HG02610 (cell line): ENCODE results near the gene ATF4.
"Not testable (repeated sequence)": the region's sequence is repeated elsewhere in the genome, so short reads cannot be mapped to it uniquely, and the experiment has no call there.

Experiments used
- ATAC-seq: cut with Tn5 transposase; IDR thresholded peaks from one replicate; pipeline ENCODE4 v1.9.1; 2021; ENCODE audit warnings: mild to moderate bottlenecking, moderate library complexity; ENCODE audit not compliant: unreplicated experiment

Gene ATF4

DNA sequence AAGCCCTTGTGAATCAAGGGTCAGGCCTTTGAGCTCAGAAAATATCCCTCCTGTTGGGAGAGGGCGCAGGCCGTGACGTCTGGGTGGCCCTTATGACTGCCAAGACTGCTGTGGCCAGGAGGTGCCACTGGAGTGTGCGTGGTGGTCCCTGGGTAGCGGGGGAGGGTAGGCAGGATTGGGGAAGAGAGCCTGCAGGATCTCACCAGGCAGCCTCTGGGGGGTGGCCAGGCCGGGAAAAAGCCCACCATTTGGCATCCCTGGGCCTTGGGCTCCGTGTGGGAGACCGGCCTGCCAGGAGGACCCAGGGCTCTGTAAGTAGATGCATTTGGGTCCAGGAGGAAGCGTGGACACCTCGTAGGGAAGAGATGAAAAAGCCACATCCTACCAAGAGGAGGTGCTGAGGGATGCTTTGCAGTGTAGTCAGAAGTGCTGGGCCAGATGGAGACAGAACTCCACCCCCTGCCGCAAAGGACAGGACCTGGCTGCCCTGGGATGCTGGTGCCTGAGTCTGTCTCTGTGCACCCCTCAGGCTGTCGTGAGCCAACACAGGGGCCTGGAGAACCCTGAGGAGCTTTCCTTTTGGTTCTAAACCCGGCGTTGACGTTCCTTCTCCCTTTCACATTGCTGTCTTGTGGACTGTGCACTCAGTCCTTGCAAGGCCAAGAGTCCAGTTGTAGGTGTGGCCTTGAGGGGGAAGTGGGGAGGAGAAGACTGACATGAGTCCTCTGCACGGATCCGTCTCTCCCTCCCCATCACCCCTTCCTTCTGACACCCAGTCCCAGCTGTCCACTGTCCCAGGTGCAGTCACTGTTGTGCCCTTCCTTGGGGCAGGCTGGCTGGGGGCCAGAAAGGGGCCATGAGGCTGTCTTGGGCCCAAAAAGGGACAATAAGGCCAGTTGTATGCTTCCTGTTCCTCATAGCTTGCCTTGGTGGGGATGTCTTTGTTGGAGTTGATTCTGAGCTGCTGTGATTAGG lies 31.0 kb upstream of the ATF4 start:
- no peak for ATAC-seq

DNA sequence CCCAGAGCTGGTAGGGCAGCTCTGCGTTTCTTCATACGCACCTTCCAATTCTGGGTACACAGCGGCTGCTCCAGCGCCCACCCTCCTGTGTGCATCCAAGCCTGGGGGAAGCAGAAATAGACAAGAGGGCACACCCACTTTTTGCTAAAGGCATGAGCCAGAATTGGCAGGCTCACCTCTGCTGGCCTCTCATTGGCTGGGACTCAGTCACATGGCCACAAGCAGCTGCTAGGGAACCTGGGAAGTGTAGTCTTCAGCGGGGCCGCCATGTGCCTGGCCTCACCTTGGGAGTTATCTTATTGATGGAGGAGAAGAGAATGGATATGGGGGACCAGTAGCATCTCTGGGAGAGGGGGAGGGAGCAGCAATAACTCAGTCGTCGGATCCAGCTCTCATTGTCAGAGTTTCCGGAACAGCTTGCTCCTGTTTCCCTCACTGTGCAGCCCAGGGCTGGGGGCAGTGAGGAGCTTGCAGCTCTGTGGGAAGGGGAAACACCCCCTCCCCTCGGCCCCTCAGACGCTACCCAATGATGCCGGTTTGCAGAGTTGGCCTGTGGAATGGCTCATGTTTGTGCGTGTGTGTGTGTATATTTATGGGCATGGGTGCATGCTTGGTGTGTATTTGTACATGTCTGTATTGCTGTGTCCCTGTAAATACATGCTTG lies 30.1 kb upstream of the ATF4 start:
- ATAC-seq: no peak

DNA sequence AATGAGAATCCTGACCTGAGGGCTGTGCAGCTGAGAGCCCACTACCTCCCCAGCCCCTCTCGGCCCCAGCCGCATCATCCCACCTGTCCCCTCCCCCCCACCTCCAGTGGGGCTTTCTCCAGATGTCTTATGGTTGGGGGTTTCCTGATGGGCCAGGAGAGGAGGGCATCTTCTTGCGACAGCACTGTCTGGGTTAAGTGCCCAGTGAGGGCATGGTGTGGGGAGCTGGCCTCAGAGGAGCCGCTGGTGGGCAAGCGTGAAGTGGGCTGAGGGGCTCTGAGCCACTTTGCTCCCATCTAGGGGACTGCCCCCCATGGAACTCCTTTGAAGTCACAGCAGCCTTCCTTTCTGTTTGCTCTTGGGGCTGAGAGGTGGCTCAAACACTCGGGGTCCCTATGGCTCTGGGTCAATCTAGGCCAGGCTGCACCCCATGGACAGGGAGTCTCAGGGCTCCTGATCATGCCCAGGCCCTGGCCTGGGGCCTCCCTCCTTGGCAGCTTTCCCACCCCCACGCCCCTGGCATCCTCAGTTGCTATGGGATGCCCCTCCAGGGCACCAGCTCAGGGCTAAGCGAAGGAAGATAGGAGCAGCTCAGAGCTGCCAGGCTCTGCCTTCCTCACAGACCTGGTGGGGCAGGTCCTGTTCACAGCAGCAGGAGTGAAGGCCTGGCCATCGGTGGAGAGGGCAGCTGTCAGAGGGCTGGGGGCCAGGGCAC lies 29.2 kb upstream of the ATF4 start:
- ATAC-seq: no peak

DNA sequence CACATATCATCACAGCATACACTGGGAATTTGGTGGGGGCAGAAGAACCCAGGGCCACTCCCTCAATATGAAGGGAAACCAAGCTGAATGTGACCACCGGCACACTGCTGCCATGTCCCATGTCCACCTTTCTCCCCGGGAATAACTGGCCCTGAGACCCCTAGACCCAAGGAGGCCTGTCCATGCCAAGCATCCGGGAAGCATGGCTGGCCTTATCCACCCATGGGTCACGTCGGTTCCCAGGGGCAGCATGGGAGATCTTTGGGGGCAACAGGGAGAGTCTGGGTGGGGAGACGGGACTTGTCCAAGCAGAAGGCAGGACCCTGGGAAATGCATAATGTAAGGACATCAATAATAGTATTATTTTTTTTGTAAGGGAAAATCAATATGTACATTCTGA lies 28.7 kb upstream of the ATF4 start:
- no peak for ATAC-seq

DNA sequence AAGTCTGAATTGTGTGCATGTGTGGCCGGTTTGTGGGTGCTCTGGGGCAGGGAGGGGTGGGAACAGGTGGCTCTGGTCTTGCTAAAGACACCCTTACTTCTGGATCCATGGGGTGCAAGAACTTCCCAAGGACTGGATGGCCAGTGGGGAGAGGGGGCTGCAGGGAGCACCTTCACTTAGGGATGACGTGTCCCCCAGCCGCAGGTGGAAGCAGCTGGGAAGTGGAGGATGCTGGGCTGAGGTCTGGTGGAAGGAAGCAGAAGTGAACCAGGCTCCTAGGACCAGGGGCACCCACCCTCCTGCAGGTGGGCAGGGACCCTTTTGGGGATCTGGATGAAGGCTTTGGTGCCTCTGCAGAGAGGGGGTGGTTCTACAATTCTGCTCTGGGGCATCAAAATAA lies 28.2 kb upstream of the ATF4 start:
- no peak for ATAC-seq

DNA sequence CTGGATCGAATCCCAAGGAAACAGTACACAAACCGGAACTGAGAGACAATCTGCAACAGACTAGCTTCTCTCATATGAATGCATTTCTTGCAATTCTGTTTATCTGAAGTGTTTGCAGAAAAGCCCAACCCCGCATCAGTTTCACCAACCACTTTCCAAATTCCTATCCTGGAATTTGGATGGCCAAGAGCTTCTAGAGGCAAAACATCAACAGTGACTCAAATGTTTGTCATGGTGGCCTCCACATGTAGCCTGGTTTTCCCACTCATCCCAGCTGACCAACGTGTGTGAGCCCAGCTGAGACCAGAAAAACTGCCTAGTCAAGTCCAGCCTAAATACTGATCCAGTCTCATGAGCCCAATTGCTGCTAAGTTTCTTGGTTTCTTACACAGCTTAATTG lies 26.6 kb upstream of the ATF4 start:
- no peak for ATAC-seq

DNA sequence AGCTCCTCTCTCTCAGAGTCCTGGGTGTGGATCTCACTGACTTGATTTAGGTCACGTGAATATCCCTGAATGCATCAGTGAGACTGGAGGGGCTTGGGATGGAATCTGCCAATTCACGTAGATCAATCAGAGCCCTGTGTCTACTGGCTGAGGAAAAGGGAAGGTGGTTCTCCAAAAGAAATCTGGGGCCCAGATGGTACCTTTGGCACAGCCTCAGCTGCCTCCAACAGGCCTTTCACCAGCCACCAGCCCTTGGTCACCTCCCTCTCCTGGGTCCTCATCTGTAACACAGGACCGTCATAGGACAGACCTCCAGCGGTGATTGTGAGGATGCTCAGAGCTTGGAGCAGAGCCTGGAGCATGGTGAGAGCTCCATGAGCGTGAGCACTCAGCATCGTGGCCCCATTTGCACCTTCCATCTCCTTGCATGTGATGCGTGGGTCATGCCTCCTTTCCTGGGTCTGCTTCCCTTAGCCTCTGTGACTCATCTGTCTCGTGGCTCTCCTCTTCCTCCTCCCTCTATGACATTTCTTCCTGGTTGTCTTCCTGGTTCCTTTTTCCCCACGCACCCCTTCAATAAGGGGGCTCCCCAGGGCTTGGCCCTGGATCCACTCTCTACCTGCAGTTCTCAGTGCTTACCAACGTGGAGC lies 25.8 kb upstream of the ATF4 start:
- ATAC-seq: no peak

DNA sequence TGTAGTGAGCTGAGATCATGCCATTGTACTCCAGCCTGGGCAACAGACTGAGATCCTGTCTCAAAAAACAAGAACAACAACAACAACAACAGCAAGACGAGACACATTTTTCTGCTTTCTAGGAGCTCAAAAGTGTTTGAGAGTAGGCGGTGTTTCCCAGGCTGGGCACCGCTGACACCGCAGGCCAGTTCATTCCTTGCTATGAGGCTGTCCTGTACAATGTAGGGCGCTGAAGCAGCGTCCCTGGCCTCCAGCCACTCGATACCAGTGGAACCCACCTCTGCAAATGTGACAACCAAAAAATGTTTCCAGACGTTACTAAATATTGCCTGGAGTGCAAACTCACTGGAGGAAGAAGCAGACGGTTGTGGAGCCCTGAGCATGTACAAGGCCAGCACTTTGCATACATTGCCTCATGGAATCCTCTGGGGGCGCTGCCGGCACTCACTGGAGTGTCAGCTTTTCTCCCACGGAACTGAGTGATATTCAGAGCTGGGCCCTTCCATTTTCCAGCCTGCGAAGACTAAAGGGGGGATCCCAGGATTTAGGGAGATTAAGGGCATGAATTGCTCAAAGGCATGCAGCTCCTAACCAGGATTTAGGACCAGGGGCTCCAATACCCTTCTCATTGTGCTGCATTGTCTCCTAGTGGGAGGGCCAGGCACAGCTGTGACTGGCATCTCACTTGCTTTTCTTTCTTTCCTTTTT lies 24.1 kb upstream of the ATF4 start:
- peak; percentile 53 for ATAC-seq

DNA sequence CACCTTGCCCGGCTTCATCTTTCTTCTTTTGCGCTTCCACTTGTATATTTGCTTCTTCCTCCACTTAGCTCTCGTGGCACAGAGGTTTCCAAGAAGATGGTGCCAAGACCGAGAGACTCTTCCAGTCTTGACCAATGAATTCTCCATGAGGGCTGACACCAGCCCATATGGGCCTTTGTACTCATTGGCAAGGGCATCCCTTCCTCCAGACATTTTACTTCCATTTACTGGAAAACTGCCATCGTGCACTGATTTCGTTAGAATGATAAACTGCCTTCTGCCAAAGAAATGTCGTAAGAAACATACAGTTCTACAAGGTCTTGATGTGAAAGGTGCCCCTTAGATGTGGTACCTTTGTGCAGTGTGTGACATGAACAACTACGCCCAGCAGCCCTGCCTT lies 22.9 kb upstream of the ATF4 start:
- ATAC-seq: no peak

DNA sequence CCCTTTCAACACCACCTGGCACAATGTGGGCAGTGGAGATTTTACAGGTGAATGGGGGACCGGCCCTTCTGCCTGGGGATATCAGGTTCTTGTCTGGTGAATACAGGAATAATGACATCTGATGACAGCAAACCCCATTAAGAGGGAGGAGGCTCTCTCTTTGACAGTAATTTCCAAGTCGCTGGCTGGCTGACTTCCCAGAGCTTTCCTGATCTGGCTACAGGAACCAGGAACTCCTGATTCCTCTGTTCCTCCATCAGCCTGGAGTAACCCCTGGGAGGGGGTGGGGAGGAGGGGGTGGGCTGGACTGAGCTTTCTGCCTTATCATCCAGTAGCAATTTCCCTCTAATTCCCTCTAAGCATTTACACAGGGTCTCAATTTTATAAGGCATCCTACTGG lies 22.0 kb upstream of the ATF4 start:
- no peak for ATAC-seq

DNA sequence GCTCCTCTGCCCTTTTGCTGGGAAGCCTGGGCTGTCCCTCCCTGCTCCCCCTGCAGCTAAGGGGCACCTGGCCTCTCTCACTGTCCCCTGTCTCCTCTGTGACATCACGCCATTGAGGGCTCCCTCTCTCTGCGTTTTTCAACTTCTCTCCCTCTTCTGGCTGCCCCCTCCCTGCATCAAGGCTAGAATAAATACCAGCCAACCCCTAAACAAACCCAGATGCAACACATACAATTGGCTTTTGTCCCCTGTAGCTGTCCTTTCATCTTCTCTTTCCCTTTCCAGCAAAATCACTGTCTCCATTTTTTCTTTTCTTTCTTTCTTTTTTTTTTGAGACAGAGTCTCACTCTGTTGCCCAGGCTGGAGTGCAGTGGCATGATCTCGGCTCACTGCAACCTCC lies 21.6 kb upstream of the ATF4 start:
- no peak for ATAC-seq

DNA sequence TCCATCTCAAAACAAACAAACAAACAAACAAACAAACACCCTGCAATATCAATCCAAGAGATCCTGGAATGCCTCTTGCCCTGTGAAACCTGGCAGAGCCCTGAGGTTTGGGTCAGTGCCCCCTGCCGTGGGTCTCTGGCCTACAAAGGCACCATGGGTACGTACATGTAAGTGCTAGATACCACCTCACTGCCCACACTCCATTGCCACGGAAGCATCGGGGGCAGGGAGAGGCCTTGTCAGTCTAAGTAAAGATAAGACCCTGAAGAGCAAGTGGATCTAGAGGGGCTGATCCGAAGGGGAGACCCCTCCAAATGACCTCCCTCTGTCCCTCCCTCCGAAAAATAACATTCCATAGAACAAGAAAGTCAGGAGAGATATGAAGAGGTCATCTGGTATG lies 20.3 kb upstream of the ATF4 start:
- no peak for ATAC-seq

DNA sequence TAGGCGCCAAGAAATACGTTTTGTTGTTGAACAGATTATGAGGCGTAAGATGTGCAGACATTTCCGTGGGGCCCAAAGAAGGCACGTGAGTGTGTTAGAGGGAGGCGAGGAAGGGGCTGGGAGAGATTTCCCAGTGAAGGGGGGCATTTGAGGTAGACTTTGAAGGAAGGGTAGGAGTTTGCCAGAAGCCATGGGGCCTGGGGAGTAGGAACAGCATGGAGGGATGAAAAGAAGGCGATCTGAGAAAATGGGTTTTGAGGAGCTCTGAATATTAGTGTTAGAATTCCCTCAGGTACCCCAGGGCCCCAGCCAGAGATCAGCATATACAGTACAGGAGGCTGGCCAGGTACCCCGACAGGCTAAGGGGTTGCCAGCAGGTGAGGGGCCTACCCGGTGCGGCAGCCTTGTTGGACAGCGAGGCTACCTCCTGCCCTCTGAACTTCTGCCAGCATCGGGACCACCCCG lies 18.7 kb upstream of the ATF4 start:
- no peak for ATAC-seq

DNA sequence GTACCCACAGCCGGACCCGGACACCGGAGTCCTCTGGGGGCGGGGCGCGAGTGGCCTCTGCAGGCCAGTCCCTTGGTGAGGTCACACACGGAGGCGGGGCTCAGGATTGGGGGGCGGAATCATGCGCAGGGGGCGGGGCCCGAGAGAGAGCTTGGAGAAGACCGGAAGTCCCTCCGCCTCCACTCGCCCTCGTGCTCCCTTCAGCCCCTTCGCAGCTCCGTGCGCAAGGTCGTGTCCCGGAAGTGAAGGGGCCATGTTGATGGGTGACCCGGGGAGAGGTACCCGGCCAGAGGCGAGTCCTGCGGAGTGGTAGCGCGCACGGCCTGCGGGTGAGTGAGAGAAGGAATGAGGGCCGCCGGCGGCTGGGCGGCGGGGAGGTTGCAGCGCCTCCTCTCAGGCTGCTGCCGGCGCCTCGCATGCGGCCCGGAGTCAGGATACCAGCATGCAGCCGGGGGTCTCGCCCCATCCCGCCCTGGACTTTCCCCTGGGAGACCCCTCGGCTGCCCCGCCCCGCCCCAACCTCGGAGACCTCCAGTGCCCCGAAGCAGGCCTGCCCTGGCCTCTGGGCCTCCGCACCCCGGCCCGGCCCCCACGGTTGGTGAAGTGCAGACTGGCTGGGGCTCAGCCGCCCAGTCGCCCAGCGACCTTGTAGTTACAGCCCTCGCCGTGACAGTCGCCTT lies 18.1 kb upstream of the ATF4 start, which contains the start of gene MIEF1:
MIEF1 (plus strand) TSS at position 182 of the 680 bp plus-strand sequence. CDS start 9,005 bp downstream, outside the sequence.
- peak; percentile 87 for ATAC-seq

DNA sequence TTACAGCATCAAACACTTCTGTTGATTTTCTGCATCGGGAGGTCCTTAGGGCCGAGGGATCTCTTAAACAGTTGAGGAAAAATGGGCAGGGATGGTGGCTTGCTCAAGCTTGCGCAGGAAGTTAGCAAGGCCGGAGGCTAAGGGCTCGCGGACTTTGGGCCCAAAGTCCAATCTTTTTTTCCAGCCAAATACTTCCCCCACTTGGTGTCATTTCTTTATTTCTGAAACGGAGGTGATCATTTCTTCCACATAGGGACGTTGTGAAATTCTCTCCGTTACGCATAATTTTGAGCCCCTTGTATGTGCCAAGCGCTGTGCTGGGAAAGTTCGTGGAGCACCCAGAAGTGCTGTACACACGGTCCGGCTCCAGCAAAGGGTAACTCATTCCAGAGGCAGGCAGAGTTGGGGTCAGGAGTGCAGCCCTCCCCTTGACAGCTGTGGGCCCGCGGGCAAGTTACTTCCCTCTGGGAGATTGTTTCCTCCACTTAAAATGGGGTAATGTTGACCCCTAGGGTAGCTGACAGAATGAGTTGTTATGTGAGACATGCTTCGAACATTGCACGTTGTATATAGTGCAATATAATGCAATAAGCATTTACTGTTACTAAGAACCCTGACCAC lies 17.5 kb upstream of the ATF4 start:
- no peak for ATAC-seq

DNA sequence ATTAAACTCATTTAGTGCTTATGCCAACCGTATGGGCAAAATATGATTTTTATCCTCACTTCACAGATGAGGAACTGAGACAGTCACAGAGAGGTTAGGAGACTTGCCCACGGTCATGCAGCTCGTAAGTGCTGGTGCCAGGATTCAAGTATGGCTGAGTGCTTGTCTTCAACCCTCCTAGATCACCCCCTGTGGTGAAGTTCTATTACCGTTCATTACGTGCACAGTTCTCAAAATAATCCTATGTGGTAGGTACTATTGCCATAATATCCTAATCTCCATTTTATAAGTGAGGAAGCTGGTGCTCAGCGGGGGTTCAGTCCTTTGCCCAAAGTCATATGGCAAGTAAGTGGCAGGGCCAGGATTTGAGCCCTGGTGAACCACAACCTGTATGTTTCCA lies 16.7 kb upstream of the ATF4 start:
- ATAC-seq: no peak

DNA sequence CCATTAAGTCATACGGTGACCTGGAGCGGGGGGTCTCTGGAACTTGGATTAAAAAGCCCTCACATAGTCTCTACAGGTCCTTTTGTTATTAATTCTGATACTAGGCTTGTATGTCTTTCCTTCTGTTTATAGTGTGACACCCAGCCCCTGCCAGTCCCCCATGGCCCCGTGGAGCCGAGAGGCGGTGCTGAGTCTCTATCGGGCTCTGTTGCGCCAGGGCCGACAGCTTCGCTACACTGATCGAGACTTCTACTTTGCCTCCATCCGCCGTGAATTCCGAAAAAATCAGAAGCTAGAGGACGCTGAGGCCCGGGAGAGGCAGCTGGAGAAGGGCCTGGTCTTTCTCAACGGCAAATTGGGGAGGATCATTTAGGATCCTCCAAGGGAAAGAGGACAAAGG lies 16.3 kb upstream of the ATF4 start:
- ATAC-seq: no peak

DNA sequence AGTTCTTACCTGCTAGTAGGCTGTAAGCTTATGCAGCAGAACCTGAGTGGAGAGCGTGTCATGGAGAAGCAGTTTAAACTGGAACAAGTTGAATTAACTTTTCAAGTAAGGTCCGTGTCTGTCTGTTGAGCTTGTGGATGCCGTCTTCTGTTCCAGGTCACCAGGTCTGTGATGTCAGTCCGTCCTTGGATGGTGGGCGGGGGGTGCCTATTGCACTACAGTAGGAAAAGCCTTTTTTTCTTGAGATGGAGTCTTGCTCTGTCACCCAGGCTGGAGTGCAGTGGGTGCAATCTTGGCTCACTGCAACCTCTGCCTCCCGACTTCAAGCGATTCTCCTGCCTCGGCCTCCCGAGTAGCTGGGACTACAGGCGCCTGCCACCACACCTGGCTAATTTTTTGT lies 13.3 kb upstream of the ATF4 start:
- ATAC-seq: not testable (repeated sequence)

DNA sequence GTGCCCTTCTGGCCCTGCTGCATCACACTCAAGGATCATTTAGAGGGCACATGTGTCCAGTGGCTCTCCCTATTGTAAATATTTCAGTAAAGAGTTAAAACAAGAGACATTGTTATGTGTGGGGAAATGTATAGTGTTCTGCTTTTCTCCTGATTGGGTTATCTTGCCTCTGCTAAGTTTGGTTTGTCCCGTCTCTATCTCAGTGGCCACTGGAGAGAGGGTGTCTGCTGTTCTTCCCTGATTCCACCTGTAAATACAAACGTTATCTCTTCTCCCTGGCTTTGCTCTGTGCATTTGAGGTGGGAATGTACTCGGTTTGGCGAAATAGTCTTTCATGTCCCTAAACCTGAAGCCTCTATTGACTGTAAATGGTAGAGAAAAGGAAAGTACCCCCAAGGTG lies 12.0 kb upstream of the ATF4 start:
- ATAC-seq: no peak
